Measurements from ENCODE around the gene EFHC1.

- TF ChIP-seq, protein P1, sequence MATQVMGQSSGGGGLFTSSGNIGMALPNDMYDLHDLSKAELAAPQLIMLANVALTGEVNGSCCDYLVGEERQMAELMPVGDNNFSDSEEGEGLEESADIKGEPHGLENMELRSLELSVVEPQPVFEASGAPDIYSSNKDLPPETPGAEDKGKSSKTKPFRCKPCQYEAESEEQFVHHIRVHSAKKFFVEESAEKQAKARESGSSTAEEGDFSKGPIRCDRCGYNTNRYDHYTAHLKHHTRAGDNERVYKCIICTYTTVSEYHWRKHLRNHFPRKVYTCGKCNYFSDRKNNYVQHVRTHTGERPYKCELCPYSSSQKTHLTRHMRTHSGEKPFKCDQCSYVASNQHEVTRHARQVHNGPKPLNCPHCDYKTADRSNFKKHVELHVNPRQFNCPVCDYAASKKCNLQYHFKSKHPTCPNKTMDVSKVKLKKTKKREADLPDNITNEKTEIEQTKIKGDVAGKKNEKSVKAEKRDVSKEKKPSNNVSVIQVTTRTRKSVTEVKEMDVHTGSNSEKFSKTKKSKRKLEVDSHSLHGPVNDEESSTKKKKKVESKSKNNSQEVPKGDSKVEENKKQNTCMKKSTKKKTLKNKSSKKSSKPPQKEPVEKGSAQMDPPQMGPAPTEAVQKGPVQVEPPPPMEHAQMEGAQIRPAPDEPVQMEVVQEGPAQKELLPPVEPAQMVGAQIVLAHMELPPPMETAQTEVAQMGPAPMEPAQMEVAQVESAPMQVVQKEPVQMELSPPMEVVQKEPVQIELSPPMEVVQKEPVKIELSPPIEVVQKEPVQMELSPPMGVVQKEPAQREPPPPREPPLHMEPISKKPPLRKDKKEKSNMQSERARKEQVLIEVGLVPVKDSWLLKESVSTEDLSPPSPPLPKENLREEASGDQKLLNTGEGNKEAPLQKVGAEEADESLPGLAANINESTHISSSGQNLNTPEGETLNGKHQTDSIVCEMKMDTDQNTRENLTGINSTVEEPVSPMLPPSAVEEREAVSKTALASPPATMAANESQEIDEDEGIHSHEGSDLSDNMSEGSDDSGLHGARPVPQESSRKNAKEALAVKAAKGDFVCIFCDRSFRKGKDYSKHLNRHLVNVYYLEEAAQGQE (IDR thresholded peaks at IDR 0.05; ENCODE audit: insufficient read depth in 1 of 2, low read depth in 2 of 2, low read length in 2 of 2): no peak
- no peak for TF ChIP-seq POLR2AphosphoS5 (IDR thresholded peaks at IDR 0.05; ENCODE audit: low read depth, low read length)
- TF ChIP-seq TAF1 (IDR thresholded peaks at IDR 0.05; ENCODE audit: borderline replicate concordance, insufficient read depth, low read length): no peak
- TF ChIP-seq SIN3A (IDR thresholded peaks at IDR 0.05; ENCODE audit: borderline replicate concordance, insufficient read depth, low read length): no peak
- no peak for TF ChIP-seq FOXP2 (optimal IDR thresholded peaks at IDR 0.05; ENCODE audit: borderline replicate concordance, extremely low read depth, extremely low read length, insufficient read depth)
These were observed 90.0 kb downstream of the EFHC1 start for GRCh38 chr6:52510213-52510562.
